NCI-H1105 (cell line): ENCODE results near the gene CTSE.
"Not testable (repeated sequence)": the region's sequence is repeated elsewhere in the genome, so short reads cannot be mapped to it uniquely, and the experiment has no call there.

Source experiments
- DNase-seq: peaks from one replicate; lab custom pipeline; 2025; lab: John Stamatoyannopoulos, UW

CTSE gene

DNA sequence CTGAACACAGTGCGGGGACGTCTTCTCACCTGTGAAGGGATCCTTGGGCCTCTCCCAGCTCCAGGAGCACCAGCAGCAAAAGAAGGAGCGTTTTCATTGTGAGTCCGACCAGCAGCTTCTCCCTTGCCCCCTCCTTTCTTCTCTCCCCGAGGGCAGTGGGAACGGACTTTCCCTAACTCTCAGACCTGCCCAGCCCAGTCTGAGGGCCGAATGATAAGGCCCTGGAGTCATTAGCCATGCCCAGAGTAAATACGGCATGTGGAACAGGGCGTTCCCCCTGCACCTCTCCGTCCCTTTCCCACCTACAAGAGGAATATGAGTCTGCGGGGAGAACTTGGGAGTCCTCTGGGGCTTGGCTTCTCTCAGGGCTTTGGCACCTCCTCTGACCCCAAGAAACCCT is at the start of gene CTSE:
TSS of gene CTSE (minus strand) at position 201 of the 400 bp plus-strand sequence. CDS start at position 97, 104 bp downstream.
- DNase-seq, result no peak

DNA sequence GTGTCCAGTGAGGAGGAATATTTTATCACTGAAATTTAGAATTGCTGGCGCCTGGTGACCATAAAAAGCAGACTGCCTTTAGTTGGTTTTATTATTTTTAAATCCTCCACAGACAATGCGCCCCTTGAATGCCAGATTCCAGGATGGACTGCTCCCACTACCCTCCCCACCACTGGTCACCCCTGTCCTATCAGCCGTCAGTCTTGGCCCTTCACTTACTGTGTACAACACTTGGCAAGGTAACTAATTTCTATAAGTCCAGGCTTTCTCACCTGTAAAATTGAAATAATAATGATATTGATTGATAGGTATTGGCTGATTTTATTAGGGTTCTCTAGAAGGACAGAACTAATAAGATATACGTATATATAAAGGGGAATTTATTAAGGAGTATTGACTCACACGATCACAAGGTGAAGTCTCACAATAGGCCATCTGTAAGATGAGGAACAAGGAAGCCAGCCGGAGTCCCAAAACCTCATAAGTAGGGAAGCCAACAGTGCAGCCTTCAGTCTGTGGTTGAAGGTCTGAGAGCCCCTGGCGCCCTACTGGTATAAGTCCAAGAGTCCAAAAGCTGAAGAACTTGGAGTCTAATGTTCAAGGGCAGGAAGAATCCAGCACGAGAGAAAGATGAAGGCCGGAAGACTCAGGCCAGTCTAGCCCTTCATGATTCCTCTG is 47.1 kb upstream of the CTSE start:
- no peak for DNase-seq

GRCh38 chr1:206068314-206068713 is 44.6 kb upstream of the CTSE start:
- DNase-seq, result no peak

GRCh38 chr1:206067486-206068227 is 44.0 kb upstream of the CTSE start:
- no peak for DNase-seq

- DNase-seq, result no peak
Observed at GRCh38 chr1:206066479-206067171, 42.9 kb upstream of the CTSE start.

DNA sequence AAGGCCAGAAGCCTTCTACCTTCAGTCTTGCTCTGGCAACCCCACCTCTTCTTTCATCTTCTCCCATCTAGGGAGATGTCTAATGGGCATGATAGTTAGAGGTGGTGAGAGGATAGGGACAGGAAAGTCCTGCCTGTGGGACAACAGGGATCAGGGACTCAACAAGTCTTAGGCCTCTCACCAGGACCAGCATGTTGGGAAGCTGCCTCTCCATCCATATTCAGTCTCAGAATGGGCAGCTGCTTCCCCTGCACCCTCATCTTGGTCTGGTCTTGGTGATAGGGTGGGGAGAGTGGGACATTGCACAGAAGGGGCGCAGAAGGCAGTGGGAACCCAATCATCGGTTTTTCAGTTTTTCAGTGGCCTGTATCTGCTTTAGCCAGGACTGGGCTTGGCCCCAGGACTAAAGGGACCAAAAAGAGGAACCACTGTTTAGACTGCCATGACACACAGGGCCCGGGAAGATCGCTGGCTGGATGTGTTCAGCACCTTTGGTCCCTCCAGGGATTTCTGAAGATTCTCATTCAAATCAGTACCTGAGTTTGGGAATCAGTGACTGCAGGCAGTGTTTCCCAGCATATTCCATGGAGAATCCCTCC is 42.0 kb upstream of the CTSE start:
- no peak for DNase-seq

GRCh38 chr1:206064501-206064900 is 40.8 kb upstream of the CTSE start:
- DNase-seq, result not testable (repeated sequence)

DNA sequence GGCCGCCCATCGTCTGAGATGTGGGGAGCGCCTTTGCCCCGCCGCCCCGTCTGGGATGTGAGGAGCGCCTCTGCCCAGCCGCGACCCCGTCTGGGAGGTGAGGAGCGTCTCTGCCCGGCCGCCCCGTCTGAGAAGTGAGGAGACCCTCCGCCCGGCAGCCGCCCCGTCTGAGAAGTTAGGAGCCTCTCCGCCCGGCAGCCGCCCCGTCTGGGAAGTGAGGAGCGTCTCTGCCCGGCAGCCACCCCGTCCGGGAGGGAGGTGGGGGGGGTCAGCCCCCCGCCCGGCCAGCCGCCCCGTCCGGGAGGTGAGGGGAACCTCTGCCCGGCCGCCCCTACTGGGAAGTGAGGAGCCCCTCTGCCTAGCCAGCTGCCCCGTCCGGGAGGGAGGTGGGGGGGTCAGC is 40.3 kb upstream of the CTSE start:
- DNase-seq, result not testable (repeated sequence)

DNA sequence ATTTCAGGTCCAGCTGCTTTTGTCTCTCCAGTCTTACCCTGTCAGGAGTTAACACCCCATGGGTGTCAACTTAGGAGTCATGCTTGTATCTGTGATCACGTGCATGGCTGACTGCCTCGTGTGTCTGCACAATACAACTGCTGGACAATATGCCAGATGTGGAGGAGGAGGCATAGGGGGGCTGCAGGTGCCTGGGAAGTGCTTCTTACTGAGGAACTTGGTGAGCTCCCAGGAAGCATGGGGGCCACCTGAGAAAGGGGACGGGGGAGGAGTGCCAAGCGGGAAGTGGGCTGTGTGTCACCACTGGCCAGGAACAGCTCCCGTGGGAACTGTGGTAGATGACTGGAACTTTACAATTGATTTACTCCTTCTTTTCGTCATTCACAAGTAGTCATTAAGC is 38.8 kb upstream of the CTSE start:
- DNase-seq, result no peak

- no peak for DNase-seq
Observed at GRCh38 chr1:206060844-206061243, 37.1 kb upstream of the CTSE start.

- DNase-seq, result no peak
Observed at GRCh38 chr1:206059355-206059915, 35.7 kb upstream of the CTSE start.

DNA sequence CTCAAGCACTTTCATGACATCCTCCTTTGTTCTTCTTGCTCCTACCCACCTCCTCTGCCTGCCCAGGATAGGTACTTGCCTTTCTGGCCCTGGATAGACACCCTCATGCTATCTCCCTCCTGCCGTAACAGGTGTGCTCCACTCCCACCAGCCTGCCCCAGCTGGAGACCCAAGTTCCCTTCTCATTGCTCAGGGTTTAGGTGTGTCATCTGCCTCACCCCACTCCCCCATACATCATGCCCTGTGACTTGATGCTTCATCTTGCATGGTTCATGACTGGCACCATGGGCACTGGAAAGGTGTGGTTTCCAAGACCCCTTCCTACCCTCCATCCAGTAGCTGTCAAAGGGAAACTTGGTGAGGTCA is 35.2 kb upstream of the CTSE start:
- DNase-seq, result no peak

- DNase-seq, result not testable (repeated sequence)
Observed at GRCh38 chr1:206058289-206058926, 34.7 kb upstream of the CTSE start.

DNA sequence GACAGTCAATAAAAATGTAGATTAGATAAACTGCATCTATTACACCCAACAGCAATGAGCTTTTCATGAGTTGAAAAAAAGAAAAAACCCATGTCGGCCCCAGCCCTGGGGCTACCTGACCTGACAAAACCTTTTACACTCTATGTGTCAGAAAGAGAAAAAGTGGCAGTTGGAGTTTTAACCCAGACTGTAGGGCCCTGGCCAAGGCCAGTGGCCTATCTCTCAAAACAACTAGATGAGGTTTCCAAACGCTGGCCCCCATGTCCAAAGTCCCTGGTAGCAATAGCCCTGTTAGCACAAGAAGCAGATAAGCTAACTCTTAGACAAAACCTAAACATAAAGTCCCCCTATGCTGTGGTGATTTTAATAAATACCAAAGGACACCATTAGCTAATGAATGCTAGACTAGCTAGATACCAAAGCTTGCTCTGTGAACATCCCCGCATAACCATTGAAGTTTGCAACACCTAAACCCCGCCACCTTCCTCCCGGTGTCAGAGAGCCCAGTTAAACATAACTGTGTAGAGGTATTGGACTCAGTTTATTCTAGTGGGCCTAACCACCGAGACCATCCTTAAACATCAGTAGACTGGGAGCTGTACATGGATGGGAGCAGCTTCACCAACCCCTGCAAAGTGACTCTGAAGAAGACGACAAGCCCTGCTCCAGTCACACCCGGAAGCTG is 32.1 kb upstream of the CTSE start:
- DNase-seq, result not testable (repeated sequence)

- DNase-seq, result not testable (repeated sequence)
Observed at GRCh38 chr1:206055069-206055625, 31.5 kb upstream of the CTSE start.

GRCh38 chr1:206053616-206054015 is 29.9 kb upstream of the CTSE start:
- not testable (repeated sequence) for DNase-seq

- DNase-seq, result not testable (repeated sequence)
Observed at GRCh38 chr1:206052919-206053610, 29.4 kb upstream of the CTSE start, which contains the start of gene RHEX. Gene RHEX (plus strand): TSS chr1:206053173. CDS start chr1:206097829, 44,656 bp downstream.

- DNase-seq, result not testable (repeated sequence)
Observed at GRCh38 chr1:206052231-206052865, 28.7 kb upstream of the CTSE start.

DNA sequence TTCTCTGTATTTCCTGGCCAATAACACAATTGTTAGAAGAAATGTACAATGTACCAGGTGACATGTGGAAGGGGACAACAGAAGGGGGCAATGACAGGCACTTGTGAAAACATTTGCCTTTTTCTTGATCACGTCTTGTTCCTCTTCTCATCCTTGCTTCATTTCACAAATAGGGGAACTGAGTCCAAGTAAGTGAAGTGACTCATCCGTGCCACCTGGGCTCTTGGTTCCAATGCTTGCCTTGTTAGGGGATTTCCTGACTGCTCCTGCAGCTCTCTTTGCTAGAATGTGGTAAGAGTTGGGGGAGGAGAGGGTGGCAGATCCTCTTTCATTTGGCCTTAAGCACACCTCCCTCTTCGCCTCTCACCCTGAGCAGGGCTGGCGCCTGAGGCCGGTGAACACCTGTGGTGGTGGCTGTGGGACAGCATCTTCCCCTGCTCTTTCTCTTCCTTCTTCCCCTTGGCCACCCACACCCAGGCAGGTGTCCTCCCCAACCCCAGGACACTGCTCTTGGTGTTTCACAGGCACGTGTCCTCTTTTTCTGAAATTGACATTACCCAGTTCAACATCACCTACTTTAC is 27.1 kb upstream of the CTSE start:
- no peak for DNase-seq
